SKM-1 treated with dmso at 0.1 percent for 144 hours (cell line): ENCODE data around the gene TNFRSF8.

Experiments used
- DNase-seq: peaks from one replicate; lab custom pipeline; 2025; ENCODE audit not compliant: unreplicated experiment; lab: John Stamatoyannopoulos, UW

Gene TNFRSF8

DNA sequence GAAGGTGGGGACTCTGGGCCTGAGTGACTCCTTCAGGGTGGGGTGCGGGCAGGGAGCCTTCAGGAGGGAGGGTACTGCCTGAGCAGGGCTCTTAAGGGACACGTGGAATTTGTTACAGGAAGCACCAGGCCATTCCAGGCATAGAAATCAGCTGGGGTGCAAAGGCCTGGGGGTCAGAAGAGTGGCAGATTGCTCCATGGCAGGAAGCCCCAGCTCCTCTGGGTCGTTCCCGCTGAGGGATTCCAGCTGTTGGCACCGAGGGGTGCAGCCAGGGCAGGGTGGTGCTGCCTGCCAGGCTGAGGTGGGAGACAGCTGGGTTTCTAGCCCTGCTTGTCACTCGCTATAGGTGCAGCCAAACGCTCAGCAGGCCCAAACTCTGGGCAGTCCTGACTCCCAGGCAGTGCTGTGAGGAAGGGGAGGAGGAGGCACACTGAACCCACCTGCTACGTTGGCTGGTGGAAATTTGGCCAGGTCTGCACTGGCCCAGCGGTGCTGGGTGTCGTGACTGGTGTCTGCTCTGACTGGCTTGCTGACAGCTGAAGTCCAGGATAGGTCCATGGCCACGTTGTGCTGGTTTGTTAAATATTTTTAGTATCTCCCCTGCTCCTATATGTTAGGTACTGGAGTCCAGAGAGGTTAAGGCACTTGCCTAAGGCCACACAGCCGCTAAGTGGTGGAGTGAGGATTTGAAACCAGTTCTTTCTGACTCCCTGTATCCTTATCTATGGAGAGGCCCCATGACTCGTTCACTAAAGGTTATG lies 123.0 kb downstream of the TNFRSF8 start:
- DNase-seq: no peak

DNA sequence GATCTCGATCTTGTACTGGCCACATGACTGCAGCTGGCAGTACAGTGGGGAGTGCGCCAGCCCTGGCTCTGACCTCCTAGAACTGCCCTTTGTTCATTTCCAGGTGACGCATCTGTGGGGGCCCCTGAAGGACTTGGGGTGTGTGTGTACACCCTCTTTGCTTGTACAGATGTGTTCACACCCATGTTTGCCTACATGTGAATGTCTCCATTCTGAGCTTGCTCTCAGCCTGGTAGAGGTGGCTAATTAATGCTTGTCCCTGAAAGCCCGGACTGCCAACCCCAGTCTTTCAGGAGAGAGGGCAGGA lies 123.5 kb downstream of the TNFRSF8 start:
- DNase-seq: no peak

DNA sequence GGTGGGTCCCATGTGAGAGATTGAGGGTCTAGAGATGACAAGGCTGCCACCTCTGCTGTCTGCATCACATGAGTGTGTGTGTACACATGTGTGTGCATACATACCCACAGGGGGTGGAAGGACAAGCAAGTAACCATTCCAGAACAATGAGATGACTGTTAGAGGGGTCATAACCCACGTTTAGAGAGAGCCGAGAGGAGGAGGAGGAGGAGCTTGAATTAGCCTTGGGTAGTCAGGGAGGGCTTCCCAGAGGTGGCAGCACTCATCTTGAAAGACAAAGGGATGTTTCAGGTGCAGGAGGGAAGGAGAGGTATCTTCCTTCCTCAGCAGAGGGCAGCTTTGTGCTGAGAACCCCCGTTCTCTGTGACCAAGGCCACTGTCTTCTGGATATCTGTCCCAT lies 125.0 kb downstream of the TNFRSF8 start:
- no peak for DNase-seq

DNA sequence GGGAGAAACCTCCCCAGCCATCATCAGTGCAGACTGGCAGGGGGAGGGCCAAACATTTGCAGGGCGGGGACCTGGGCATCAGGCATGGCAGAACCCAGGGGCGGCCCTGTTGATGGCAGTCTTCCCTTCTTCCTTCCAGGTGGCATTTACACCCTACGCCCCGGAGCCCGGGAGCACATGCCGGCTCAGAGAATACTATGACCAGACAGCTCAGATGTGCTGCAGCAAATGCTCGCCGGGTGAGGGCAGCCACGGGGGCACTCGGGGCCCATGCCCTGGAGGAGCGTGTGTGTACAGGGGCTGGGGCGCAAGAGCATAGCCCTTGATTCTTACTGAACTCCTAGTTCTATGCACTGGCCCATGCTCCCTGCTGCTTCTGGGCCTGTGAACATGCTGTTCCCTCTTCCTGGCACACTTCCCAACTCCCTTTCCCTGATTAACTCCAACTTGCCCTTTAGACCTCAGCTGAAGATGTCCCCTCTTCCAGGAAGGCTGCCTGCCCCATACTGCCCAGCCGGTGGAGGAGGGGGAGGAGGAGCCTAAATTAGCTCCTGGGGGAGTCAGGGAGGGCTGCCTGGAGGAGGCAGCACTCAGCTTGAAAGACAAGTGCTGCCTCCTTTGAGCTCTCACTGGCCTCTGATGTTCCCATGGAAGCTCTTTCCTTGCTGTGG lies 125.7 kb downstream of the TNFRSF8 start:
- no peak for DNase-seq

DNA sequence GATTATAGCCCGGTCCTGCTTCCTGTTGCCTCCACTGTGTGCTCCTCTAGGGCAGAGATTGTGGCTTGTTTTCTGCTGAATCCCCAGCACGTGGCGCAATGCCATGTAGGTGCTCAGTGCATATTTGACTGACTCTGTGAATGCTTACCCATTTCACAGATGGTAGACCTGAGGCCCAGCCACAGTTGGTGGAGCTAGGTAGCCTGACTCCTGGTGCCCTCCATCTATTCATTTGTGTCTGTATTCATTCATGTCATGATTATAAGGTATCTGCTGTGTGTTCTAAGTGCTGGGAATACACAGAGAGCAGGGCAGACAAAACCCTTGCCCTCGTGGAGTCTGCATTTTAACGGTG lies 126.2 kb downstream of the TNFRSF8 start:
- no peak for DNase-seq

DNA sequence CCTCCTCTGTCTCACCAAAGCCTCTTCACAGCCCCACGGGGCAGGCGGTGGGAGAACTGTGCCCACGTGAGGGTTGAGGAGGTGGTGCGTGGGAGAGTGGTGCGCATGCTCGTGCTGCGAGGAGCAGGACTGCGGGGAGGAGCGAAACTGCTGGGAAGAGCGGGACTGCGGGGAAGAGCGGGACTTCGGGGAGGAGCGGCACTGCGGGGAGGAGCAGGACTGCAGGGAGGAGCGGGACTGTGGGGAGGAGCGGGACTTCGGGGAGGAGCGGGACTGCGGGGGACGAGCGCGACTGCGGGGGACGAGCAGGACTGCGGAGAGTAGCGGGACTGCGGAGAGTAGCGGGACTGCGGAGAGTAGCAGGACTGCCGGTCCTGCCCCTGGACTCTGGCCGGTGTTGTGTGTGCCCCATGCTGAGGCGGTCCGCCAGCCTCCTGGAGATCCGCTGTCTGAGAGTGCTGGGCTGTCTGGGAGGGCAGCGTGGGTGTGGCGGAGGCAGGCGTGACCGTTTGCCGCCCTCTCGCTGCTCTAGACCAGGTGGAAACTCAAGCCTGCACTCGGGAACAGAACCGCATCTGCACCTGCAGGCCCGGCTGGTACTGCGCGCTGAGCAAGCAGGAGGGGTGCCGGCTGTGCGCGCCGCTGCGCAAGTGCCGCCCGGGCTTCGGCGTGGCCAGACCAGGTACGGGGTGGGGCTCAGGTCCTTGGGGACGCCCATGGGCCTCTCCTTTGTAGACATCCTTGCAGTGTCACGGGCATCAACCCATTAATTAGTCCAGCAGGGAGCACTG lies 128.3 kb downstream of the TNFRSF8 start:
- DNase-seq: no peak
